22Rv1 (cell line): ENCODE data around the gene SULT1A2.

Experiments used
- H3K27ac ChIP-seq: fragments of 450-650 bp; 2 replicates; pipeline ENCODE4 v1.5.1; 2017
- ZFX ChIP-seq: fragments of 450-650 bp; IDR thresholded peaks from 2 replicates; pipeline ENCODE4 v1.6.1; 2017; ENCODE audit warnings: antibody characterized with exemption, borderline replicate concordance
- TF ChIP-seq, protein P1 (sequence below): fragments of 450-650 bp; IDR thresholded peaks from 2 replicates; pipeline ENCODE4 v1.5.1; 2017; ENCODE audit warnings: mild to moderate bottlenecking

SULT1A2 gene

DNA sequence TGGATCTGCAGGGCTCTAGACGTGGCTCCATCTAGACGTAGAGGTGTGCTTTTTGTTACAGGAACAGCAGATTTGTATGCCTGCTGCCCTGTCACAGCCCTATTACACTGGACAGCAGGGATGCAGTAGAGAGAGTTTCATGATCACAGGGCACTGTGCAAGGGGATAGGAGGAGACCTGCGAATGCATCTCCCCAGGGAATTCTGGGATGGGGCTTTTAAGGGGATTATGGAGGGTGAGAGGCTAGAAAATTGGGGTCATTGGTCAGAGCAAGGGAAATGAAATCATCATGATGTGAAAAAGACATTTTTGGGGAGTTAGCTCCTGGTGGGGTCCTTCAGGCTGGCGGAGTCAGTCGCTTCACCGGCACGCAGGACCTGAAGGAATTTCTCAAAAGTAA is 54.2 kb downstream of the SULT1A2 start:
- no peak for TF ChIP-seq ZFX
- TF ChIP-seq, protein P1, sequence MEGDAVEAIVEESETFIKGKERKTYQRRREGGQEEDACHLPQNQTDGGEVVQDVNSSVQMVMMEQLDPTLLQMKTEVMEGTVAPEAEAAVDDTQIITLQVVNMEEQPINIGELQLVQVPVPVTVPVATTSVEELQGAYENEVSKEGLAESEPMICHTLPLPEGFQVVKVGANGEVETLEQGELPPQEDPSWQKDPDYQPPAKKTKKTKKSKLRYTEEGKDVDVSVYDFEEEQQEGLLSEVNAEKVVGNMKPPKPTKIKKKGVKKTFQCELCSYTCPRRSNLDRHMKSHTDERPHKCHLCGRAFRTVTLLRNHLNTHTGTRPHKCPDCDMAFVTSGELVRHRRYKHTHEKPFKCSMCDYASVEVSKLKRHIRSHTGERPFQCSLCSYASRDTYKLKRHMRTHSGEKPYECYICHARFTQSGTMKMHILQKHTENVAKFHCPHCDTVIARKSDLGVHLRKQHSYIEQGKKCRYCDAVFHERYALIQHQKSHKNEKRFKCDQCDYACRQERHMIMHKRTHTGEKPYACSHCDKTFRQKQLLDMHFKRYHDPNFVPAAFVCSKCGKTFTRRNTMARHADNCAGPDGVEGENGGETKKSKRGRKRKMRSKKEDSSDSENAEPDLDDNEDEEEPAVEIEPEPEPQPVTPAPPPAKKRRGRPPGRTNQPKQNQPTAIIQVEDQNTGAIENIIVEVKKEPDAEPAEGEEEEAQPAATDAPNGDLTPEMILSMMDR: no peak
- no peak overlapping the region for H3K27ac ChIP-seq
